Mucosa of rectum (tissue), 2 donors: Measurements from ENCODE around the gene MIA2.
"Not testable (repeated sequence)": the region's sequence is repeated elsewhere in the genome, so short reads cannot be mapped to it uniquely, and the experiment has no call there.

ENCODE experiments used
- H3K27ac ChIP-seq, 2 donors: one replicate each; pipeline ENCODE4 v1.7.0; 2013; ENCODE audit warnings: inconsistent platforms in 2 of 2, low read depth in 2 of 2, low read length in 2 of 2
- H3K27me3 ChIP-seq, 2 donors: one replicate each; pipeline ENCODE4 v1.7.0; 2013; ENCODE audit warnings: low read length in 2 of 2; ENCODE audit not compliant: control insufficient read depth in 2 of 2, insufficient read depth in 2 of 2
- H3K36me3 ChIP-seq, 2 donors: one replicate each; pipeline ENCODE4 v1.7.0; 2013; ENCODE audit warnings: low read length in 2 of 2; ENCODE audit not compliant: control insufficient read depth in 2 of 2, insufficient read depth in 2 of 2
- H3K4me1 ChIP-seq, 2 donors: one replicate each; pipeline ENCODE4 v1.7.0; 2013; ENCODE audit warnings: low read length in 2 of 2, mild to moderate bottlenecking in 1 of 2; ENCODE audit not compliant: control insufficient read depth in 2 of 2, insufficient read depth in 2 of 2
- H3K4me3 ChIP-seq, 2 donors: one replicate each; pipeline ENCODE4 v1.7.0; 2013; ENCODE audit warnings: low read length in 2 of 2
- H3K9ac ChIP-seq, 2 donors: one replicate each; pipeline ENCODE4 v1.7.0; 2013; ENCODE audit warnings: low read length in 2 of 2, low read depth in 1 of 2, mild to moderate bottlenecking in 1 of 2
- H3K9me3 ChIP-seq, 2 donors: one replicate each; pipeline ENCODE4 v1.7.0; 2013; ENCODE audit warnings: low read length in 2 of 2; ENCODE audit not compliant: control insufficient read depth in 2 of 2
- donor health status: healthy.
- donor health status: Normal muscosa, but diverticular disease.

The MIA2 gene

DNA sequence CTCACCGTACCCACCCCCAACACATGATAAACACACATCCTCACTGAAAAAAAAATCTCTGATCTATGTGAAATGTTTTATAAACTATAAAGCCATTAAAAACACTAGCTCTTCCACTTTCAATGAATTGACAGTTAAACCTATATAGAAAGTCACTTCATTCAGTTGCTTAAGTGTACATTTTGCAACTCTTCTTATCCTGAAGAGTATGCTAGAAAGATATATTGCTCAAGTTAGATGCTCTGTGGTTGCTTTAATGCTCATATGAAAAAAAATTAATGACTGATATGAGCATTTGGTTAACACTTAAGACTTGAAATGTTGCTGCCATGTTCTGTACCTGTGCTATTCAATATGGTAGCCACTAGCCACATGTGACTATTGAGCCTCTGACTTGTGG, 21.0 kb upstream of the MIA2 start:
- Histone ChIP-seq H3K27me3 (no peaks in the 10 kb centered on the region), H3K9me3 (no peaks in the 10 kb centered on the region)

DNA sequence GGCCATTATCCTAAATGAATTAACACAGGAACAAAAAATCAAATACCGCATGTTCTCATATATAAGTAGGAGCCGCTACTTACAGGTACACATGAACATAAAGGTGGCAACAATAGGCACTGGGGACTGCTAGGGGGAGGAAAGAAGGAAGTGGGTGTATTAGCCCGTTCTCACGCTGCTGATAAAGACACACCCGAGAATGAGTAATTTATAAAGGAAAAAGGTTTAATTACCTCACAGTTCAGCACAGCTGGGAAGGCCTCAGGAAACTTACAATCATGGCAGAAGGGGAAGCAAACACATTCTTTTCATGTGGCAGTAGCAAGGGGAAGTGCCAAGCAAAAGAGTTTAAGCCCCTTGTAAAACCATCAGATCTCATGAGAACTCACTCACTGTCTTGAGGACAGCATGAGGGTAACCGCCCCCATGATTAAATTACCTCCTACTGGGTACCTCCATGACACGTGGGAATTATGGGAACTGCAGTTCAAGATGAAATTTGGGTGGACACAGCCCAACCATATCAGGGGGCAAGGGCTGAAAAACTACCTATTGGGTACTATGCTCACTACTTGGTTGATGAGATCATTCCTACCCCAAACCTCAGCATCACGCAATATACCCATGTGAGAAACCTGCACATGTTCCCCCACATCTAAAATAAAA, 16.4 kb upstream of the MIA2 start:
- H3K27ac ChIP-seq, result no peak overlapping the region
- no peaks in the 10 kb centered on the region for H3K36me3 ChIP-seq
- no peaks in the 10 kb centered on the region for H3K4me1 ChIP-seq

More for the DNA sequence above, 21.0 kb upstream of the MIA2 start:
- Histone ChIP-seq H3K36me3 (no peaks in the 10 kb centered on the region), H3K9ac (no peak overlapping the region), H3K4me1 (no peaks in the 10 kb centered on the region), H3K27ac (no peak overlapping the region), H3K4me3 (no peak overlapping the region)

DNA sequence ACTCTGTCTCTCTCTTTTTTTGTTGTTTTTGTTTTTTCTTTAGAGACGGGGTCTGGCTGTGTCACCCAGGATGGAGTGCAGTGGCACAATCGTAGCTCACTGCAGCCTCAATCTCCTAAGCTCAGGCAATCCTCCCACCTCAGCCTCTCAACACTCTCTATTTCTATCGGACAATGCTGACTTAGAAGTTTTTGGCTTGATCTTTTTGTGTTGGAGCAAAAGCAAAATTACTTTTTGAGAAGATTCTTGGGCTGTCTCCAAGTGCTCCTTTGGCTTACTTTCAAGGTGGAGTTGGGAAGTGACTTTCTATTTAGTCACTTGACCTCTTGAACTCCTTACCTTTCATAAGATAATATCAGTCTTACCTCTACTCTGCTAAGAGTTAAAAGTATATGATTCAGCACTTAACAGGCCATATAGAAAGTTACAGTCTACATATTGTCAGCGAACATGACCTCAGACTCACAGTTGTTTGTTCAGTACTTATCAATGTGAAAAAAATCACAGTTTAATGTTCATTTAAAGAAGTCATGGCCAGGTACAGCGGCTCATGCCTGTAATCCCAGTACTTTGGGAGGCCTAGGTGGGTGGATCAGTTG, 15.4 kb upstream of the MIA2 start:
- H3K27me3 ChIP-seq, result no peaks in the 10 kb centered on the region
- no peak overlapping the region for H3K9ac ChIP-seq
- no peaks in the 10 kb centered on the region for H3K36me3 ChIP-seq
- no peaks in the 10 kb centered on the region for H3K4me1 ChIP-seq
- H3K4me3 ChIP-seq, result no peak overlapping the region
- H3K27ac ChIP-seq, result peak overlapping the region in 1 of 2 donors; percentile 32
- no peaks in the 10 kb centered on the region for H3K9me3 ChIP-seq

More for the DNA sequence above, 16.4 kb upstream of the MIA2 start:
- no peak overlapping the region for H3K4me3 ChIP-seq
- no peaks in the 10 kb centered on the region for H3K9me3 ChIP-seq
- no peaks in the 10 kb centered on the region for H3K27me3 ChIP-seq
- H3K9ac ChIP-seq, result no peak overlapping the region

DNA sequence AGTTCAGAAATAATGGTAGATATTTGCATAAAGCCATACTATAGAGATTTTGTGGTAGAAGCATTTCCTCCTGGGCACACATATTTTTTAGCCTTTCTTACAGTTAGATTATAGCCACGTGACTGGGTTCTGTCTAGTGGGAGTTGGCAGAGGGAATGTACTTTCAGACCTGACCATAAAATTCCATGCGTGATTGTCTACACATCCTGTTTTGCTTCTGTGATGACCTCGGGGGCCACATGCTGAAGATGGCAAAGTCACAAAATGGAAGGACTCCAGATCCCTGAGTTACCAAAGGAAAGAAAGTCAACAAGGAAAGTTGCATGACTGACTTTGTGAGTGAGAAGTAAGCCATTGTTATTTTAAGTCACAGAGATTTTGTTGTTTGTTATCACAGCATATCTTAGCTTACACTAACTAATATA, 14.6 kb upstream of the MIA2 start:
- Histone ChIP-seq H3K4me3 (no peak overlapping the region), H3K27ac (no peak overlapping the region), H3K9me3 (no peaks in the 10 kb centered on the region), H3K36me3 (no peaks in the 10 kb centered on the region), H3K9ac (no peak overlapping the region), H3K27me3 (no peaks in the 10 kb centered on the region), H3K4me1 (no peaks in the 10 kb centered on the region)

DNA sequence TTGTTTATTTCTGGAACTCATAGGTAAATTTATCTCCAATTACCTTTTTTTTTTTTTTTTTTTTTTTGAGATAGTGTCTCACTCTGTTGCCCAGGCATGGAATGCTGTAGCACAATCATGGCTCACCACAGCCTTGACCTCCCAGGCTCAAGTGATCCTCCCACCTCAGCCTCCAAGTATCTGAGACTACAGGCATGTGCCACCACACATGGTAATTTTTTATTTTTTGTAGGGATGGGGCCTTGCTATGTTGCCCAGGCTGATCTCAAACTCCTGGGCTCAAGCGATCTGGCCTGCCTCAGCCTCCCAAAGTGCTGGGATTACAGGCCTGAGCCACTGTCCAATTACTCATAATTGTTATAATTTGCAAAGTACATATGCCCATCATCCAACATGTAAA, 13.2 kb upstream of the MIA2 start:
- H3K27me3 ChIP-seq, H3K4me1 ChIP-seq, H3K9me3 ChIP-seq, H3K27ac ChIP-seq, H3K4me3 ChIP-seq, H3K9ac ChIP-seq, H3K36me3 ChIP-seq: not testable (repeated sequence)

DNA sequence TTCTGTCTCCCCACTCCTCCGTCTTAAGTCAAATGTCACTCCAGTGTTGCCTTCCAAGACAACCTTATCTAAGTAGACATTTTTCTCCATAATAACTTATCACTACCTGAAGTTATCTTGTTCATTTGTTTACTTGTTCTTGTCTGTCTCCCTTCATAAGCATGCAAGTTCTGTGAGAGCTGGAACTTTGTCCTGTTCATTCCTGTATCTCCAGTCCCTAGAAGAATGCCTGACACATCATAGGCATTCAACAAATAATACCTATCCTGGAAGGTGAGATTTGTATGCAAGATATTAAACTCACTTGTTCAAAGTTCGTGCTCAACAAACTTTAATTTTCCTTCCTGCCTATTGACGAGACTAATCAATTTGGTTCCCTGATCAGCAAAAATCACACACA, 5.7 kb upstream of the MIA2 start:
- Histone ChIP-seq H3K9ac (no peak overlapping the region), H3K4me3 (no peak overlapping the region), H3K27ac (no peak overlapping the region), H3K9me3 (no peaks in the 10 kb centered on the region), H3K4me1 (peaks cover 0 to under 1% of the 10 kb centered on the region in 2 donors), H3K36me3 (no peaks in the 10 kb centered on the region), H3K27me3 (no peaks in the 10 kb centered on the region)

DNA sequence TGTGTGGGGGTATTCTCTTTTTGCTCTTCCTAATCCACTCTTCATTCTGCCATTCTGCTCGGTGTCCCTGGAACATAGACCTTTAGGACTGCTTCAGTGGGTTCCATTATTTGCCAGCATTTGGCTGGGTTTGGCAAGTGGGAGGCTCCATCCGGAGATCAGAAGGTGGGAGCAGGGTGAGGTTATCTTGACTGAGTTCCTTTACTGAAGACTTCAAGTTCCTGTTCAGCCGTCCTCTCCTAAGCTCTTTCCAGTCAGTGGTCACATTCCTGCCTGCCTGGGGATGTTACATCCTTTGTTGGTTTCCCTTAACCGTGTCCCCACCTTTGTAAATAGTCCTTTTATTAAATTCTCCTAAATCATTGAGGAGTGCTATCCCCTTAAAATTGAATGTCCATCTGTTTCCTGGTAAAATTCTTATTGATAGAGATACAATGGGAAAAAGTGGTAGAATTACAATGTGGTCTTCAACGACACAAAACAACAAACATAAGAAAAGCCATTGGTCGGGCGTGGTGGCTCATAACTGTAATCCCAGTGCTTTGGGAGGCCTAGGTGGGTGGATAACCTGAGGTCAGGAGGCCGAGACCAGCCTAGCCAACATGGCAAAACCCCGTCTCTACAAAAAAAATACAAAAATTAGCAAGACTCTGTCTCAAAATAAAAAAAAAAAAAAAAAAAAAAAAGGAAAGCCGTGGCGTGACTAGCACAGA, 5.0 kb upstream of the MIA2 start:
- no peak overlapping the region for H3K4me3 ChIP-seq
- no peak overlapping the region for H3K9ac ChIP-seq
- H3K9me3 ChIP-seq, result no peaks in the 10 kb centered on the region
- no peaks in the 10 kb centered on the region for H3K27me3 ChIP-seq
- H3K36me3 ChIP-seq, result no peaks in the 10 kb centered on the region
- no peak overlapping the region for H3K27ac ChIP-seq
- H3K4me1 ChIP-seq, result peaks cover 0 to 3% of the 10 kb centered on the region in 2 donors

DNA sequence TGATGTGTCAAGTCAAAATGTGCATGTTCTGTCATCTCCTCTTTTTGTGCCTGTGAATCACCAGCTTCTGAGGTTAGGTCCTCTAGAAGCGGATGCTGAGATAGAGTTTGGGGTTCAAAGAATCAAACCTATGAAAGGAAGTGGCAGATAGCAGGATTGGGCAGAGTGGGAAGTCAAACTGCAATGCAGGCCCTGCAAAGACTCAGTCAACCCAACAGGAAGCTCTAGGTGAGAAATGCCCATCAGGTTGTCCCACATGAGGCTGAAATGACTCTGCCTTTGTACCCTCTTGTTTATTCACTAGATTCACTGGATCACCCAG, 4.5 kb upstream of the MIA2 start:
- Histone ChIP-seq H3K27me3 (no peaks in the 10 kb centered on the region), H3K4me3 (no peak overlapping the region), H3K36me3 (no peaks in the 10 kb centered on the region), H3K4me1 (peaks cover 0 to 7% of the 10 kb centered on the region in 2 donors), H3K9ac (no peak overlapping the region), H3K27ac (no peak overlapping the region), H3K9me3 (no peaks in the 10 kb centered on the region)

DNA sequence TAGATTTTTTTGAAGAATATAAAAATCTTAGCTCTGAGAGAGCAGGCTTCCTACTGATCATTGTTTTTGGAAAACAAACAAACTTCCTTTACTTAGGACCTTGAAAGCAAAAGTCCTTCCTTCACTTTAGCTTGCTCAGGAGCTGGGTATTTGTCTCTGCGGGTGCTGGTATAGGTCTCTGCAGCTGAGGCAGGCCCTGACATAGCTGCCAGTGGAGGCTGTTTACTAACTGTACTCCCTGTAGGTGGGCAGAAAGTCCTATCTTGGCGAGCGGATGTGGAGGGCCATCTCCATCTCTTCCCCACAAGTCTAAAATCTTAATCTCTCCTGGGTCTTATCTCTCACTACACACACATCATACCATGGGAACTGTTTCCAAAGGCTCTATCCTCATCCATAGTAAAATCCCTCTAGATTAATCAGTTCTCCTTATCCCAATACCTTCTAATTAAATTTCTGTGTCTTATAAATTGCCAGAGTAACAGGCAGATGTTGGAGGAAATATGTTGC, 4.1 kb upstream of the MIA2 start:
- H3K9me3 ChIP-seq, result no peaks in the 10 kb centered on the region
- no peak overlapping the region for H3K9ac ChIP-seq
- peaks cover 0 to 7% of the 10 kb centered on the region in 2 donors for H3K4me1 ChIP-seq
- H3K4me3 ChIP-seq, result no peak overlapping the region
- no peak overlapping the region for H3K27ac ChIP-seq
- no peaks in the 10 kb centered on the region for H3K36me3 ChIP-seq
- H3K27me3 ChIP-seq, result no peaks in the 10 kb centered on the region

DNA sequence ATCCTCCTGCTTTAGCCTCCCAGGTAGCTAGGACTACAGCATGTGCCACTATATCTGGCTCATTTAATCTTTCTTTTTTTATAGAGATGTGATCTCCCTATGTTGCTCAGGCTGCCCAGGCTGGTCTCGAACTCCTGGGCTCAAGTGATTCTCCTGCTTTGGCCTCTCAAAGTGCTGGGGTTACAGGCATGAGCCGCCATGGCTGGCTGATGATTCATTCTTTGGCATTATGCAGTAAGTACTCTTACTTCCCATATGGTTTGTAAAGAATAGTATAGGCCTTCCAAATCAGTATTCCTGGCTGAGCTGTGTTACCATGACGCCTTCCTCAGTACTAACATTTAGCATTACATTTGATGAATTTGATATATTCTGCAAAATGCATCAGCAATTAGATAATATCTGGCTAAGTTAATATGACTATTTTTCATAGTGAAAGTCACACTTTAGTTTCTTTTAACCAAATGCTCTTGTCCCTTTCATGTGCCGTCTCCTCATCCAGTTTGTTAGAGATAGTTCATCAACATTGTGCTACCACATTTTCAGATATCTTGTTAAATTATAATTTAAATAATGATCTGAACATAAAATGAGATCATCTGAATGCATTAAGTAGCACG, 3.2 kb upstream of the MIA2 start:
- no peaks in the 10 kb centered on the region for H3K27me3 ChIP-seq

More for the DNA sequence above, 3.2 kb upstream of the MIA2 start:
- Histone ChIP-seq H3K4me1 (peaks cover 0 to 7% of the 10 kb centered on the region in 2 donors), H3K4me3 (no peak overlapping the region), H3K27ac (no peak overlapping the region), H3K9me3 (no peaks in the 10 kb centered on the region), H3K36me3 (no peaks in the 10 kb centered on the region), H3K9ac (no peak overlapping the region)
